Renal cortex interstitium (tissue), 11 donors: ENCODE measurements around the gene RCBTB1. TPM values are rescaled to one million over a fixed set of nuclear protein-coding genes. Genes with fewer than 3 reads are reported as not detected.
"Not testable (repeated sequence)": the region's sequence is repeated elsewhere in the genome, so short reads cannot be mapped to it uniquely, and the experiment has no call there.

ENCODE experiments used
- DNase-seq, 11 donors: peaks; one replicate each; pipeline ENCODE4 v3.0.0-alpha.2; 2013; ENCODE audit warnings: low read depth in 9 of 11, low spot score in 4 of 11; ENCODE audit errors: extremely low read depth in 1 of 11
- polyA plus RNA-seq, 3 donors: library from polyadenylated mRNA; unstranded; fragments of 120-200 nt; gene quantifications; one replicate each; pipeline ENCODE4 v1.2.1, GENCODE V29; 2013; ENCODE audit not compliant: insufficient read length in 3 of 3

Gene RCBTB1
- polyA plus RNA-seq, 3 donors: 40.7 to 45.7 (median 43.0) TPM

GRCh38 chr13:49571299-49572240 lies 13.8 kb downstream of the RCBTB1 start:
- DNase-seq: no peak

GRCh38 chr13:49569993-49570689 lies 15.2 kb downstream of the RCBTB1 start:
- no peak for DNase-seq

- DNase-seq: no peak
Measured at GRCh38 chr13:49567491-49567890, 17.9 kb downstream of the RCBTB1 start.

- no peak for DNase-seq
Measured at GRCh38 chr13:49566461-49566860, 18.9 kb downstream of the RCBTB1 start.

- DNase-seq: not testable (repeated sequence)
Measured at GRCh38 chr13:49565461-49565860, 19.9 kb downstream of the RCBTB1 start.

- DNase-seq: no peak
Measured at GRCh38 chr13:49563516-49563915, 21.8 kb downstream of the RCBTB1 start.

GRCh38 chr13:49561062-49561410 lies 24.3 kb downstream of the RCBTB1 start:
- peak in 1 of 11 donors; percentile 9 for DNase-seq

GRCh38 chr13:49560270-49561061 lies 24.9 kb downstream of the RCBTB1 start:
- peak in 4 of 11 donors; percentile 20 to 53 (median 23) for DNase-seq

- no peak for DNase-seq
Measured at GRCh38 chr13:49559006-49559405, 26.4 kb downstream of the RCBTB1 start.

- DNase-seq: no peak
Measured at GRCh38 chr13:49554387-49554786, 31.0 kb downstream of the RCBTB1 start.

GRCh38 chr13:49553888-49554287 lies 31.5 kb downstream of the RCBTB1 start:
- no peak for DNase-seq

GRCh38 chr13:49550942-49551644 lies 34.3 kb downstream of the RCBTB1 start:
- no peak for DNase-seq

- no peak for DNase-seq
Measured at GRCh38 chr13:49549289-49549688, 36.1 kb downstream of the RCBTB1 start.

- no peak for DNase-seq
Measured at GRCh38 chr13:49546561-49546960, 38.8 kb downstream of the RCBTB1 start.

GRCh38 chr13:49545661-49546060 lies 39.7 kb downstream of the RCBTB1 start:
- no peak for DNase-seq

GRCh38 chr13:49543656-49544055 lies 41.7 kb downstream of the RCBTB1 start:
- no peak for DNase-seq

- DNase-seq: no peak
Measured at GRCh38 chr13:49540552-49540951, 44.8 kb downstream of the RCBTB1 start.

GRCh38 chr13:49539746-49540145 lies 45.6 kb downstream of the RCBTB1 start:
- DNase-seq: no peak

GRCh38 chr13:49539313-49539712 lies 46.0 kb downstream of the RCBTB1 start:
- DNase-seq: no peak
